ENCODE measurements around the gene CNTN5. TPM values are rescaled to one million over a fixed set of nuclear protein-coding genes. Genes with fewer than 3 reads are reported as not detected.

The CNTN5 gene
- total RNA-seq, 2 donors from 2014 or later = 0.78 TPM; not detected in 1

DNA sequence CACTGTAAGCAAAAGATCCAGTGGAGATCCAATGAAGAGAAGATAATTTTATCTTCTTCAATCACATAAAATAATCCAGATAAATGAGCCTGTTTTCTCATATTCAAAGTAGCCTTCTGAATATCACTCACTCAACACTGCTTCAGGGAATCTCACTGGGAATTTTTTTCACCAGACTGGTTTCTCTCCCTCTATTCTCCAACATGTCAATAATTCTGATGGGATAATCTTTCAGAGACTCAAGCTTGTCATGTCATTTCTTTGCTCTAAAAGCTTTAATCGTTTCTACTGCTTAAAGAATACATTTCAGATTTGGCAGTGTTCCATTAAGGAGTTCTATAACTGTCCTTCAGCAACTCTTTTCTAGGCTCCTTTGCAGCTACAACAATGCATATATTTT, 16.3 kb downstream of the CNTN5 start:
- TF ChIP-seq, protein P1, sequence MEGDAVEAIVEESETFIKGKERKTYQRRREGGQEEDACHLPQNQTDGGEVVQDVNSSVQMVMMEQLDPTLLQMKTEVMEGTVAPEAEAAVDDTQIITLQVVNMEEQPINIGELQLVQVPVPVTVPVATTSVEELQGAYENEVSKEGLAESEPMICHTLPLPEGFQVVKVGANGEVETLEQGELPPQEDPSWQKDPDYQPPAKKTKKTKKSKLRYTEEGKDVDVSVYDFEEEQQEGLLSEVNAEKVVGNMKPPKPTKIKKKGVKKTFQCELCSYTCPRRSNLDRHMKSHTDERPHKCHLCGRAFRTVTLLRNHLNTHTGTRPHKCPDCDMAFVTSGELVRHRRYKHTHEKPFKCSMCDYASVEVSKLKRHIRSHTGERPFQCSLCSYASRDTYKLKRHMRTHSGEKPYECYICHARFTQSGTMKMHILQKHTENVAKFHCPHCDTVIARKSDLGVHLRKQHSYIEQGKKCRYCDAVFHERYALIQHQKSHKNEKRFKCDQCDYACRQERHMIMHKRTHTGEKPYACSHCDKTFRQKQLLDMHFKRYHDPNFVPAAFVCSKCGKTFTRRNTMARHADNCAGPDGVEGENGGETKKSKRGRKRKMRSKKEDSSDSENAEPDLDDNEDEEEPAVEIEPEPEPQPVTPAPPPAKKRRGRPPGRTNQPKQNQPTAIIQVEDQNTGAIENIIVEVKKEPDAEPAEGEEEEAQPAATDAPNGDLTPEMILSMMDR (IDR thresholded peaks at IDR 0.05) = no peak
- TF ChIP-seq POLR2A (IDR thresholded peaks at IDR 0.05) = no peak
- no peak overlapping the region for H3K4me3 ChIP-seq
- H3K4me1 ChIP-seq = peaks cover 12% of the 10 kb centered on the region
- H3K9me3 ChIP-seq = no peaks in the 10 kb centered on the region
- 42 to 60% methylated on average over 1 of the region's 1 CpG for WGBS, 2 donors
- no peaks in the 10 kb centered on the region for H3K27me3 ChIP-seq
- no peak for ATAC-seq
- no peak overlapping the region for H3K27ac ChIP-seq
- H3K36me3 ChIP-seq (replicated peaks in 1 of 2; ENCODE audit: insufficient read depth in 1 of 2, low read depth in 2 of 2) = no peaks in the 10 kb centered on the region
- no peak for DNase-seq
- intact Hi-C loops (cut with DNase I) = no loop called here

DNA sequence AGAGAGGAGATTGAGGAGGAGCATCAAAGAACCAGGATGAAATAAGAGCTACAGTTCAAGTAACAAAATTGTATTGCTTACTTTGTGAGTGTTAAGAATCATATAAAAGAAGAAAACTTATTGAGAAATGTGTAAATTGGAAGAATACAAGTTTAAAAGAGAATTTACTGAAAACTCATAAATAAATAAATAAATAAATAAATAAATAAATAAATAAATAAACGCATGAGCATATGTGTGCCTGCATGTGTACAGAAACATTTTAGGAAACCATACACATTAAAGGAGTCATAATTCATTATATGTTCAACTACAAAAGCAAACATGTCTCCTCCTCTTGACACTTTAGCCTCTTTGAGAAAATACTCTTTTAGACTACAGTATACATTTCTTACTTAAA, 42.6 kb downstream of the CNTN5 start:
- ATAC-seq (no peak), DNase-seq (no peak)
- WGBS, 2 donors = 67 to 85% methylated on average over 1 of the region's 1 CpG
- Histone ChIP-seq H3K27ac (no peak overlapping the region), H3K27me3 (no peaks in the 10 kb centered on the region), H3K9me3 (no peaks in the 10 kb centered on the region), H3K4me3 (no peak overlapping the region), H3K36me3 (replicated peaks in 1 of 2; ENCODE audit: insufficient read depth in 1 of 2, low read depth in 2 of 2) (no peaks in the 10 kb centered on the region), H3K4me1 (no peaks in the 10 kb centered on the region)
- intact Hi-C loops (cut with DNase I) = no loop called here
- TF ChIP-seq, protein P1 (IDR thresholded peaks at IDR 0.05) = no peak
- no peak for TF ChIP-seq POLR2A (IDR thresholded peaks at IDR 0.05)

DNA sequence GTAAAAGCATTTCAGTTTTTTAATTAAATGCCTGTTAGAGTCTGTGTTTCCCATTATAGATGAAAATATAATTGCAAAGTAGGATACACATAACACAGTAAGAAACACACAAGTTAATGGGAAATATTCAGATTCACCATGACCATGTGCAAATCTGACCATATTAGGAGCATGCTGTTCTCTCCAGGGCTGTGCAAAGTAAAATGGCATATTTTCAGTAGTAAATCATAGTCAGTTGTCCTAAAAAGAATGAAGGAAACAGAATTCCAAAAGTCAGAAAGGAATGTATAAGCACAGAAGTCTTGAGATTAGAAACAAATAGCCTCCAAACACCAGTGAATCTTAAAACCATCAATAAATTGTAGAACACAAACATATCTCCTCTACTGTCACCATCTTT, 44.4 kb downstream of the CNTN5 start:
- Histone ChIP-seq H3K36me3 (replicated peaks in 1 of 2; ENCODE audit: insufficient read depth in 1 of 2, low read depth in 2 of 2) (no peaks in the 10 kb centered on the region), H3K27ac (no peak overlapping the region), H3K27me3 (no peaks in the 10 kb centered on the region), H3K9me3 (no peaks in the 10 kb centered on the region), H3K4me1 (peaks cover 3% of the 10 kb centered on the region), H3K4me3 (no peak overlapping the region)
- intact Hi-C loops (cut with DNase I) = no loop called here
- no peak for ATAC-seq
- TF ChIP-seq, protein P1 (IDR thresholded peaks at IDR 0.05) = no peak
- no peak for TF ChIP-seq POLR2A (IDR thresholded peaks at IDR 0.05)
- DNase-seq = no peak

DNA sequence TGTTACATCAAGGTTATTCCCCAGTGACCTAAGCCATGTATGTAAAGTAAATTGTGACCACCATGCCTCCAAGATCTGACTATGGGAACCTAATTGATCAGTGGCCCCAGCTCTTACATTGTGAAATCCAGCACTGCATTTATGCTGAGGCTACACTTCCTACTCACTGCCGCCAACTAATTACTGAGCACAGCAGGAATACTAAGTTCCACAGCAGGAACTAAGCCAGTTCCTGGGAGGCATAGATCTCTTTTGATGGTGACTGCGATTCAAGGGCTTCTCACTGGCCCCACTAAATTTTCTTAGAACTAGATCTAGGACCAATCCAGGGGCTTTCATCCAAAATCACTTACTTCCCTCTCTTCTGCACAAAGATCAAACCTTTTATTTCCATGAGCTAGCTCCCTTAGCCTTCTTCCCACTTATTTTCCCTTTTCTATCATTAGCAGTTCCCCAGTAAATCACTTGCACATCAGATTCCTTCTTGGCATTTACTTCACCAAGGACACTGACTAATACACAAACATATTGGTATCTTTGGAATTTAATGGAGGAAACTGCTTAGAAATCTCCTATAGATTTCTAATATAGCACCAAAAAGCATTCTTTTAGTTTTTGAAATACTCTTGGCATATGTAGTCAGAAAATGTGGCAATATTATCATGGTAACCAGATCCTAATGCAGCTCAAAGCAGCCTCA, 46.0 kb downstream of the CNTN5 start:
- 61 to 63% methylated on average over 2 of the region's 2 CpGs for WGBS, 2 donors
- no peak for ATAC-seq
- no peak overlapping the region for H3K27ac ChIP-seq

More for the DNA sequence above, 46.0 kb downstream of the CNTN5 start:
- no peak for TF ChIP-seq POLR2A (IDR thresholded peaks at IDR 0.05)
- TF ChIP-seq, protein P1 (IDR thresholded peaks at IDR 0.05) = no peak
- H3K27me3 ChIP-seq = no peaks in the 10 kb centered on the region
- no peak for DNase-seq
- no peaks in the 10 kb centered on the region for H3K9me3 ChIP-seq
- H3K4me1 ChIP-seq = peaks cover 3% of the 10 kb centered on the region
- H3K4me3 ChIP-seq = no peak overlapping the region
- intact Hi-C loops (cut with DNase I) = no loop called here
- H3K36me3 ChIP-seq (replicated peaks in 1 of 2; ENCODE audit: insufficient read depth in 1 of 2, low read depth in 2 of 2) = no peaks in the 10 kb centered on the region
